H9 (cell line): ENCODE results near the gene MRPL20. TPM values are rescaled to one million over a fixed set of nuclear protein-coding genes. Genes with fewer than 3 reads are reported as not detected.
"Not testable (repeated sequence)": the region's sequence is repeated elsewhere in the genome, so short reads cannot be mapped to it uniquely, and the experiment has no call there.

Source experiments
- DNase-seq: peaks from one replicate; pipeline ENCODE4 v3.0.0-alpha.2; 2017
- H2AFZ ChIP-seq: one replicate; pipeline ENCODE4 v1.6.1; 2013; ENCODE audit warnings: mild to moderate bottlenecking, low read length, control low read depth, moderate library complexity
- H2AK5ac ChIP-seq: 2 replicates; pipeline ENCODE4 v1.6.1; 2013; ENCODE audit warnings: low read length, control low read depth, mixed read lengths; ENCODE audit not compliant: insufficient read length
- H2BK120ac ChIP-seq: one replicate; pipeline ENCODE4 v1.6.1; 2013; ENCODE audit warnings: low read depth, mild to moderate bottlenecking, low read length, control low read depth, inconsistent platforms; ENCODE audit not compliant: poor library complexity, severe bottlenecking
- H2BK12ac ChIP-seq: 2 replicates; pipeline ENCODE4 v1.6.1; 2013; ENCODE audit warnings: low read length, control low read depth, mixed read lengths, low read depth; ENCODE audit not compliant: insufficient read length
- H2BK15ac ChIP-seq: 2 replicates; pipeline ENCODE4 v1.6.1; 2013; ENCODE audit warnings: low read depth, low read length, control low read depth
- H2BK20ac ChIP-seq: one replicate; pipeline ENCODE4 v1.6.1; 2013; ENCODE audit warnings: low read depth, mild to moderate bottlenecking, low read length, control low read depth, inconsistent platforms; ENCODE audit not compliant: poor library complexity, severe bottlenecking
- H2BK5ac ChIP-seq: 2 replicates; pipeline ENCODE4 v1.6.1; 2013; ENCODE audit warnings: low read length, control low read depth, mixed read lengths; ENCODE audit not compliant: insufficient read length
- H3K14ac ChIP-seq: 2 replicates; pipeline ENCODE4 v1.6.1; 2013; ENCODE audit warnings: low read length, control low read depth; ENCODE audit not compliant: insufficient read depth
- H3K18ac ChIP-seq: 2 replicates; pipeline ENCODE4 v1.6.1; 2013; ENCODE audit warnings: low read depth, mild to moderate bottlenecking, mixed read lengths, low read length, control low read depth; ENCODE audit not compliant: insufficient read length
- H3K23ac ChIP-seq: 2 replicates; pipeline ENCODE4 v1.6.1; 2013; ENCODE audit warnings: low read length, control low read depth, mixed read lengths, low read depth; ENCODE audit not compliant: insufficient read length
- H3K23me2 ChIP-seq: 2 replicates; pipeline ENCODE4 v1.6.1; 2013; ENCODE audit warnings: low read depth, mild to moderate bottlenecking, mixed read lengths, low read length, control low read depth; ENCODE audit not compliant: insufficient read length, poor library complexity, severe bottlenecking
- H3K27ac ChIP-seq: 2 replicates; pipeline ENCODE4 v1.5.1; 2013; ENCODE audit warnings: low read length, control low read depth, mixed read lengths, low read depth; ENCODE audit not compliant: insufficient read length
- H3K27me3 ChIP-seq: 2 replicates; pipeline ENCODE4 v1.6.1; 2013; ENCODE audit warnings: low read length, control low read depth, inconsistent platforms; ENCODE audit not compliant: insufficient read depth
- H3K4ac ChIP-seq: 2 replicates; pipeline ENCODE4 v1.6.1; 2013; ENCODE audit warnings: low read depth, mild to moderate bottlenecking, control low read depth, inconsistent platforms, low read length, moderate library complexity
- H3K4me1 ChIP-seq: 2 replicates; pipeline ENCODE4 v1.6.1; 2013; ENCODE audit warnings: low read length, control low read depth, inconsistent platforms; ENCODE audit not compliant: insufficient read depth
- H3K4me2 ChIP-seq: 2 replicates; pipeline ENCODE4 v1.6.1; 2013; ENCODE audit warnings: low read length, control low read depth, mixed read lengths; ENCODE audit not compliant: insufficient read length, insufficient read depth
- H3K56ac ChIP-seq: 2 replicates; pipeline ENCODE4 v1.6.1; 2013; ENCODE audit warnings: low read depth, mild to moderate bottlenecking, mixed read lengths, low read length, control low read depth; ENCODE audit not compliant: insufficient read length
- H3K79me1 ChIP-seq: 2 replicates; pipeline ENCODE4 v1.6.1; 2013; ENCODE audit warnings: low read depth, mild to moderate bottlenecking, moderate library complexity, low read length, control low read depth, inconsistent platforms; ENCODE audit not compliant: insufficient read depth, poor library complexity, severe bottlenecking
- H3K79me2 ChIP-seq: 2 replicates; pipeline ENCODE4 v1.6.1; 2013; ENCODE audit warnings: low read length, control low read depth, inconsistent platforms; ENCODE audit not compliant: insufficient read depth
- H3K9ac ChIP-seq: 2 replicates; pipeline ENCODE4 v1.6.1; 2013; ENCODE audit warnings: low read length, control low read depth, mixed read lengths; ENCODE audit not compliant: insufficient read length; ENCODE audit errors: extremely low read depth
- H3K9me3 ChIP-seq: one replicate; pipeline ENCODE4 v1.6.1; 2013; ENCODE audit warnings: low read depth, low read length, inconsistent platforms; ENCODE audit not compliant: control insufficient read depth
- H3T11ph ChIP-seq: one replicate; pipeline ENCODE4 v1.6.1; 2013; ENCODE audit warnings: mild to moderate bottlenecking, low read length, control low read depth, inconsistent platforms
- H4K20me1 ChIP-seq: one replicate; pipeline ENCODE4 v1.6.1; 2013; ENCODE audit not compliant: control insufficient read depth, insufficient read length, insufficient read depth
- H4K5ac ChIP-seq: 2 replicates; pipeline ENCODE4 v1.6.1; 2013; ENCODE audit warnings: low read depth, mild to moderate bottlenecking, mixed read lengths, low read length, control low read depth; ENCODE audit not compliant: insufficient read length
- H4K8ac ChIP-seq: replicated peaks from 2 replicates; pipeline ENCODE4 v1.6.1; 2013; ENCODE audit warnings: low read length, control low read depth, mixed read lengths, low read depth; ENCODE audit not compliant: insufficient read length
- H4K91ac ChIP-seq: 2 replicates; pipeline ENCODE4 v1.6.1; 2013; ENCODE audit warnings: low read depth, mild to moderate bottlenecking, moderate library complexity, mixed read lengths, low read length, control low read depth; ENCODE audit not compliant: insufficient read length
- H3K27ac Mint-ChIP-seq, 3 experiments: 2 replicates in 2 of 3; 3 replicates in 1 of 3; pipeline ENCODE4 v1.8.0; 2020 to 2021; ENCODE audit warnings: mixed read lengths in 3 of 3, mild to moderate bottlenecking in 1 of 3, moderate library complexity in 1 of 3
- H3K27me3 Mint-ChIP-seq: 2 replicates; pipeline ENCODE4 v1.8.0; 2021; ENCODE audit warnings: low read depth, mild to moderate bottlenecking, moderate library complexity, mixed read lengths
- H3K36me3 Mint-ChIP-seq, 3 experiments: 2 replicates in 2 of 3; 3 replicates in 1 of 3; pipeline ENCODE4 v1.8.0; 2020 to 2021; ENCODE audit warnings: low read depth in 3 of 3, mixed read lengths in 3 of 3; ENCODE audit not compliant: insufficient read depth in 1 of 3
- H3K4me1 Mint-ChIP-seq, 2 experiments: 2 replicates each; pipeline ENCODE4 v1.8.0; 2020; ENCODE audit warnings: mixed read lengths in 2 of 2
- H3K4me3 Mint-ChIP-seq, 2 experiments: 2 replicates in 1 of 2; 3 replicates in 1 of 2; pipeline ENCODE4 v1.8.0; 2020 to 2021; ENCODE audit warnings: mild to moderate bottlenecking in 2 of 2, mixed read lengths in 2 of 2, moderate library complexity in 1 of 2
- H3K9me3 Mint-ChIP-seq, 2 experiments: 2 replicates in 1 of 2; 3 replicates in 1 of 2; pipeline ENCODE4 v1.8.0; 2020; ENCODE audit warnings: mild to moderate bottlenecking in 2 of 2, mixed read lengths in 2 of 2, moderate library complexity in 1 of 2
- CTCF ChIP-seq: fragments of 200-600 bp; sonication (generic); conservative IDR thresholded peaks from 3 replicates; pipeline ENCODE4 v1.8.0; 2021; ENCODE audit warnings: antibody characterized with exemption, mild to moderate bottlenecking
- WGBS: extraction: QIAGEN DNeasy Blood & Tissue Kit; methylation state at CpG from one replicate; pipeline ENCODE4 v1.1.7; 2013; ENCODE audit warnings: missing lambda C conversion rate, low lambda C conversion rate, mixed read lengths; ENCODE audit not compliant: insufficient read length; ENCODE audit errors: extremely low coverage; 5-methylcytosine and 5-hydroxymethylcytosine counted together
- total RNA-seq: library from RNA; stranded (reverse); gene quantifications from 2 replicates; pipeline ENCODE4 v1.2.1, GENCODE V29; 2021

MRPL20 gene
- total RNA-seq, 1 experiment from 2014 or later = 162 TPM

GRCh38 chr1:1455366-1455884 lies 48.3 kb upstream of the MRPL20 start:
- no peak for TF ChIP-seq CTCF
- no peaks in the 10 kb centered on the region for H3K9me3 ChIP-seq
- H3K9ac ChIP-seq = no peak overlapping the region
- no peak overlapping the region for H2BK20ac ChIP-seq
- H3K27me3 ChIP-seq = no peaks in the 10 kb centered on the region
- no peak overlapping the region for H3K4me2 ChIP-seq
- H3K4me1 ChIP-seq = no peaks in the 10 kb centered on the region
- H4K91ac ChIP-seq = no peak overlapping the region
- H3K4ac ChIP-seq = no peak overlapping the region
- Mint-ChIP-seq H3K27me3 (no peaks in the 10 kb centered on the region), H3K36me3 (no peaks in the 10 kb centered on the region), H3K27ac (no peak overlapping the region), H3K4me3 (no peak overlapping the region), H3K4me1 (no peaks in the 10 kb centered on the region), H3K9me3 (no peaks in the 10 kb centered on the region)
- no peak overlapping the region for H4K5ac ChIP-seq
- no peaks in the 10 kb centered on the region for H3K23me2 ChIP-seq
- no peak overlapping the region for H3K27ac ChIP-seq
- no peak overlapping the region for H3K23ac ChIP-seq
- no peak overlapping the region for H4K8ac ChIP-seq
- H2BK12ac ChIP-seq = no peak overlapping the region
- H2BK120ac ChIP-seq = no peak overlapping the region
- no CpG with 5 or more reads among the region's 30 CpGs for WGBS
- no peaks in the 10 kb centered on the region for H4K20me1 ChIP-seq
- no peaks in the 10 kb centered on the region for H3K79me1 ChIP-seq
- DNase-seq = no peak
- H3T11ph ChIP-seq = no peak overlapping the region
- no peak overlapping the region for H2BK5ac ChIP-seq
- H3K79me2 ChIP-seq = no peaks in the 10 kb centered on the region
- no peak overlapping the region for H3K18ac ChIP-seq
- no peak overlapping the region for H3K14ac ChIP-seq
- H3K56ac ChIP-seq = no peak overlapping the region
- H2BK15ac ChIP-seq = no peak overlapping the region
- no peak overlapping the region for H2AK5ac ChIP-seq
- H2AFZ ChIP-seq = no peak overlapping the region

GRCh38 chr1:1454286-1455056 lies 47.4 kb upstream of the MRPL20 start:
- not testable (repeated sequence) for H4K20me1 ChIP-seq, H4K91ac ChIP-seq, H2AK5ac ChIP-seq, H2BK120ac ChIP-seq, H3K4me2 ChIP-seq, H3T11ph ChIP-seq, DNase-seq, H3K9me3 Mint-ChIP-seq, H3K4me1 Mint-ChIP-seq, H3K4me3 Mint-ChIP-seq, H4K5ac ChIP-seq, H3K27ac ChIP-seq, H2AFZ ChIP-seq, H3K23me2 ChIP-seq, H2BK5ac ChIP-seq, H2BK20ac ChIP-seq, H4K8ac ChIP-seq, H3K4ac ChIP-seq, H3K79me2 ChIP-seq, H3K9ac ChIP-seq, H3K23ac ChIP-seq, H2BK12ac ChIP-seq, H3K4me1 ChIP-seq, H3K9me3 ChIP-seq, H3K36me3 Mint-ChIP-seq, H3K18ac ChIP-seq, H3K27ac Mint-ChIP-seq, H3K27me3 ChIP-seq, H3K27me3 Mint-ChIP-seq, H3K79me1 ChIP-seq, H3K56ac ChIP-seq, H2BK15ac ChIP-seq, H3K14ac ChIP-seq
- WGBS = no CpG with 5 or more reads among the region's 41 CpGs
